GM19395 (cell line): ENCODE data around the gene EEF1G.
"Not testable (repeated sequence)": the region's sequence is repeated elsewhere in the genome, so short reads cannot be mapped to it uniquely, and the experiment has no call there.

Experiments used
- ATAC-seq: cut with Tn5 transposase; IDR thresholded peaks from one replicate; pipeline ENCODE4 v1.9.1; 2021; ENCODE audit warnings: mild to moderate bottlenecking, moderate library complexity; ENCODE audit not compliant: unreplicated experiment

EEF1G gene

GRCh38 chr11:62556108-62556874 lies 17.4 kb downstream of the EEF1G start:
- peak; percentile 46 for ATAC-seq

- peak; percentile 41 for ATAC-seq
Observed at GRCh38 chr11:62555464-62556107, 18.1 kb downstream of the EEF1G start.

- no peak for ATAC-seq
Observed at GRCh38 chr11:62554387-62555167, 19.1 kb downstream of the EEF1G start.

- ATAC-seq, result no peak
Observed at GRCh38 chr11:62553839-62554361, 19.8 kb downstream of the EEF1G start.

DNA sequence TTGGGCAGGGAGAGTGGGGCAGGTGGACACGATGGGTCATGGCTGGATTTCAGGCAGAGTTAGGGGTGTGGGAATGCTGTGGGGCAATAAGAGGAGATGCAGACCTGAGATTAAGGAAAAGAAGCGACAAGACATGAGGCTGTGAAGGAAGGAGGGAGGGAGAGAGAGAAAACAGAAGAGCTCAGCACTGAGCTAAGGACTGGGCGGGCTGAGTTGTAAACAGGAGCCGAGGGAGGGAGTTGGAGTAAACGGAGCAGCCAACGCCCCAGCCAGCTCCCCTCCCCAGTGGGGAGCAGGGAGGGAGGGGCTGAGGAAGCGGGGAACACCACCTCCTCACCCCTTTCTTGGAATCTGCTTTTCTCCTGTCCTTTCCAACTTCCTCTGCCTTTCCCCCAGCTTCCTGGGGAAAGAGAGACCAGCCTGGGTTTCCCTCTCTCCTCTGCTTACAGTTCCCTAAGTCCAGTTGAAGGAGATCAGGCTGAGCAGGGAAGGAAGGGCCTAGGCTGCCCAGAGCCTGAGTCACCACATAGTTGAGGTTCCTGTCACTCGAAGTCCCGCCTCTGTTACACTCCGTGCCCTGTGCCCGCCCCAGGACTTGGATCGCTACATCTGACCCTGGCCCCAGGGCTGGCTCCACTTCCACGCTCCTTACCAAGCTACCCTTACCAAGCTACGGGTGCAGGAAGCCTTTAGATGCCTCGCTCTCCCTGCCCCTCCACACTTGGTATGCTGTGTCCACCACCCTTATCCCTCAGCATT lies 20.4 kb downstream of the EEF1G start:
- ATAC-seq, result no peak

- ATAC-seq, result no peak
Observed at GRCh38 chr11:62552485-62553079, 21.1 kb downstream of the EEF1G start.

- ATAC-seq, result not testable (repeated sequence)
Observed at GRCh38 chr11:62550478-62550877, 23.2 kb downstream of the EEF1G start.

DNA sequence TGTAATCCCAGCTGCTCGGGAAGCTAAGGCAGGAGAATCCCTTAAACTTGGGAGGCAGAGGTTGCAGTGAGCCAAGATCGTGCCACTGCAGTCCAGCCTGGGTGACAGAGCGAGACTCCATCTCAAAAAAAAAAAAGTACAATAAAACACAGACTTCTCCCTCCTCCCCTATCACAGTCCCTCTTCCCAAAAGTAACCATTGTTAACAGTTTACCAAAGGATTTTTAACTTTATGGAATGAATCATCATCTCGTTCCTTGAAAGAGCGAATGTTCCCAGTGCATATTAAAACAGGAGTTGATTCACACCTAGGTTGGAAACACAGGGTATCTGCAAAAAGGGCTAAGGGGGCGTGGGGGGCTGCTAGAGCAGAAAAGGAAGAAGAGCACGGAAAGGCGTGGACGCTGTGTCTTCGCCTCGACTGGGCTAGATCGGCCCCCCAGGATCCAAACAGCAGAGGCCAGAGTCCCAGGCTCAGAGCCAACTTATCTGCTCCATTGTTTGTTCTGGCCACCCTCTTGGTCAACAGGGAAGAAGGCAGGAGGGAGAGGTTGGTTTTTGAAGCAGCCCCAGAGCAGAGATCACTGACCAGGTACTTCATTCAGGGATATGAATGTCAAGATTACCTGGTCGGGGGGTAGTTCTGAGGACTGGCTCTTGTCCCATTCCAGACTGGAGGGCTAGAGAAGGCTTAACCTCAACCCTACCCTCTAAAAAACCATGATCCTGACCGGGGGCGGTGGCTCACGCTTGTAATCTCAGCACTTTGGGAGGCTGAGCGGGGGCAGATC lies 25.0 kb downstream of the EEF1G start:
- no peak for ATAC-seq

DNA sequence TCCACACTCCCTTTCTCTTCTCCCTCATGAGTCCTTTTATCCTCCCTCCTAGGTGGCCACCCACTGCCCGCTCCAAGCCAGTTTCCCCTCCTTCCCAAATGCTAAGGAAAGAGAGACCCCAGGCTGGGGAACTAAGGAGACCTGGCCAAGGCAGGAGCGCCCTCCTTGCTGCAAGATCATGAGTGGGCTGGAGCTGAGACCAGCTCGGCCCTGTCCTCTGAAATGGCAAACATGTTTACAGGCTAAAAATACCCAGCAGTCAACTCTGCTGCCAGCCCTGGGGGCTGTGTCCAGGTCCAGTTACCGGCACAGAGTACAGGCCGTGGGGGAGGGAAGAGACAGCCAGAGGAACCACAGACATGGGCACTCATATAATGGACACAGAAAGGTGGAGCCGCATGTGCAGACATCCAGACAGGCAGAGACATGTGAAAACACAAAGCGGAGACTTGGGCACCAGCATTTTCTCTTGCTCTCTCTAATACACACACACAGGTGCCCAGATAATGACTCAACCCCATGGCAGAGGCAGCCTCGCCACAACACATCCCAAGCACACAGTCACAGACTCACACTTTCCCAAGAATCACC lies 25.9 kb downstream of the EEF1G start:
- no peak for ATAC-seq

- no peak for ATAC-seq
Observed at GRCh38 chr11:62546929-62547625, 26.6 kb downstream of the EEF1G start.

DNA sequence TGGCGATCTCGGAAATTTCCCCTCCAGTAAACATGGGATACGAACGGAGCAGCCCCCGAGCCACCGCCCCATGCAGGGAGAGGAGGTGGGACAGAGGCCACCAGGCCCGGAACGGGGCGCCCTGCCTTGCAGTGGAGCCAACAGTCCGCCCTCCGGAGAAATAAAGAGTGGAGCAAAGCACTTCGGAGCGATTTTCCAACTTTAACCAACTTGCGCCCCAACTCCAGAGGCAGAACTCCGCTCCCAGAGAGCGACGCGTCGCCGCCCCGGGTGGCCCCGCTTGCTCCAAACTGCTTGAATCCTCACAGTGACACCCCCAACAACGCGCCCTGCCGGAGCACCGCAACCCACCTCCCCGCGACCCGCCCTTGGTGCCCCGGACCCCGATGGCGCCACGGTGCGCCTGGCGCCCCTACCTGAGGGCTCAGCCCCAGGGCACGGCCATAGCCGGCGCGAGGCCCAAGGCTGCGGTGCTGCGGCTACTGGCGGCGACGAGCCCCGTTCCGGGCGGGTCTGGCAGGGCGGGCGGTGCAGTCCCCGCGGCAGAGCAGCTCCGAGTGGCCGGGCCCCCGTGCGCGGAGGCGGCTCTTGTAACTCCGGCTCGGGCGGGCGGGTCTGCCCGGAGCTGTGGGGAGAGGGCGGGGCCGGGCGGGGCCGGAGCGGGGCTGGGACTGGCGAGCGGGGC lies 27.3 kb downstream of the EEF1G start, which contains the start of gene AHNAK:
Gene AHNAK, minus strand, starts transcription at position 563 of the 685 bp plus-strand sequence. CDS start 10,708 bp downstream, outside the sequence.
- no peak for ATAC-seq

- no peak for ATAC-seq
Observed at GRCh38 chr11:62545437-62546243, 28.1 kb downstream of the EEF1G start.

DNA sequence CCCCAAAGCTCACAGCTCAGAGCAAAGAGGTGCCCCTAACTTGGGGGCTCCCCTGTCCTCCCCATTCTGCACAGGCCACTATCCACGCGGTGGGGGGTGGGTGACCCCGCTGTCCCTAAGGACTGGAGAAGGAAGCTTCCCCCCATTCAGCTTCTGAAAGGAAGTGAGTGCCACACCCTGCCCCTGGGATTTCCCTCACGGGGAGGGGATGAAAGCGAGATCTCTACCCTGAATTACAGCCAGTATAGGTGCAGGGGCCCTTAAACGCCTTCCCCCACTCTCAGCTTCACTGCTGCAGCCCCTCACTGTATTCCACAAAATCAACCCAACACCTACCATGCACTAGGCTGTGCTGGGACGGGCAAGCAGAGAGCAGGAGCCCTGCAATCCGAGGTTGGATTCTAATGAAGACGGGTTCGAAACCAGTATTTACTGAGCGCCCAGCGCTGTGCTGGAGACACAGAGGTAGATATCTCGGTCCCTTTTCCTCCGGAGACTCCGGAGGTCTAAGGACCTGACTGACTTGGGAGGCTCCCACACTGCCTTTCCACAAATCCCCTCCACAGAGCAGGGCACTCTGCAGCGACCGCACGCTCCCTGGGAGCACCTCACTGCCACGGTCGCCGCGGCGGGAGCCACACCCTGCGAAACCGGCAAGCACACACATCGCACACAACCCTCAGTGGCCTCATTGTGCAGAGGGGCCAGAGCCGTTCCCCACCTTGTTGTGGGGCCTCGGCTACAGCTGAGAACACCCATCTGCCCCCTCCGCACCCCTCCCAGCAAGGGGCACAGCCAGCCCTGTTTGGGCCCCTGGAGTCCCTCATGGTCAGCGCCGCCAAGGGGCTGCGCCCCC lies 28.9 kb downstream of the EEF1G start:
- ATAC-seq, result no peak

DNA sequence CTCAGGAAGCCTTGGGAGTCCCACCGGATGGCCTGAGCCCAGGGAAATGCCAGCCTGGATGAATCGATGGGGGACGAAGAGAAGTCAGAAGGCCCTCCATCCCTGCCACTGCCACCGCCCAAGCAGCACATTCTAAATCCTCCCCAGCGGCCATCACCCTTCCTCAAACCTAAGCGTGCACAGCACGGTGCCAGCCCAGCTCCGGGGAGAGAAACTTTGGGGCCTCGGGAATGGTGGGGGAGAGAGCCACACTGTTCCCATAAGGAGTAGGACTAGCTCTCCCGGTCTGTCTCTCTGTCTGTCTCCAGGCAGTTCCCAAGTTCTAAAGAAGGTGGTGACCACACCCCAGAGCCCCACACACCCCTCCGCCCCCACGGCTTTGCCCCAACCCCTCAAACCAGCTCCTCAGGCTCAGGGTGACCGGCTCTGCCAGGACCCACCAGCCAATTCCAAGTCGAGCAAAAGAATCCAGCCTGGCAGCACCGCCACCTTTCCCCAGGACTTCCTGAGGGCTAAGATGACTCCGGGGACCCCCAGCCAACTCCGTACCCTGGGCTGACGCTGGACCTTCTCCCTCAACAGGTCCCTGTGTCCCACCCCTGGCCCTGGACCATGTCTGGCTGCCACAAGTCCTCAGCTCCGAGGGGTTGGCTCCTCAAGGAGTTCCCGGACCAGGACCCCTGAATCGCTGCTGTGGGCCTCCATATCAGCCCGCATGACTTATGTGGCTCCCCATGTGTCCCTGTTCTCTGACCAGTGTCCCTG lies 29.8 kb downstream of the EEF1G start:
- ATAC-seq, result no peak
